ENCODE measurements around the gene REX1BD. TPM values are rescaled to one million over a fixed set of nuclear protein-coding genes. Genes with fewer than 3 reads are reported as not detected.

REX1BD gene
- total RNA-seq, 1 experiment from 2014 or later = 72.3 TPM

GRCh38 chr19:18580311-18580710 is 8.3 kb upstream of the REX1BD start:
- Histone ChIP-seq H4K20me1 (ENCODE audit: control insufficient read depth, insufficient read depth, insufficient read length) (no peaks in the 10 kb centered on the region), H3K18ac (ENCODE audit: insufficient read length, low read depth, low read length) (no peak overlapping the region), H2AFZ (ENCODE audit: low read length) (no peak overlapping the region), H3K4me2 (ENCODE audit: insufficient read depth, insufficient read length, low read length) (no peak overlapping the region), H2BK5ac (ENCODE audit: insufficient read length, low read length) (no peak overlapping the region), H2BK20ac (ENCODE audit: low read depth, low read length, poor library complexity, severe bottlenecking) (no peak overlapping the region), H3K79me1 (ENCODE audit: insufficient read depth, low read depth, low read length, poor library complexity, severe bottlenecking) (no peaks in the 10 kb centered on the region), H3K4ac (ENCODE audit: low read depth, low read length) (no peak overlapping the region), H4K91ac (ENCODE audit: insufficient read length, low read depth, low read length) (no peak overlapping the region), H3K9ac (ENCODE audit: extremely low read depth, insufficient read length, low read length) (no peak overlapping the region), H3K14ac (ENCODE audit: insufficient read depth, low read length) (no peak overlapping the region), H3K27ac (ENCODE audit: insufficient read length, low read depth, low read length) (no peak overlapping the region), H3K27me3 (ENCODE audit: insufficient read depth, low read length) (no peaks in the 10 kb centered on the region), H4K8ac (replicated peaks; ENCODE audit: insufficient read length, low read depth, low read length) (no peak overlapping the region), H3K79me2 (ENCODE audit: insufficient read depth, low read length) (no peaks in the 10 kb centered on the region), H4K5ac (ENCODE audit: insufficient read length, low read depth, low read length) (no peak overlapping the region), H3K9me3 (ENCODE audit: control insufficient read depth, low read depth, low read length) (no peaks in the 10 kb centered on the region), H2BK15ac (ENCODE audit: low read depth, low read length) (no peak overlapping the region), H2BK120ac (ENCODE audit: low read depth, low read length, poor library complexity, severe bottlenecking) (no peak overlapping the region), H3K23ac (ENCODE audit: insufficient read length, low read depth, low read length) (no peak overlapping the region), H3K23me2 (ENCODE audit: insufficient read length, low read depth, low read length, poor library complexity, severe bottlenecking) (no peaks in the 10 kb centered on the region), H3K56ac (ENCODE audit: insufficient read length, low read depth, low read length) (no peak overlapping the region), H3T11ph (ENCODE audit: low read length) (no peak overlapping the region), H2AK5ac (ENCODE audit: insufficient read length, low read length) (no peak overlapping the region), H2BK12ac (ENCODE audit: insufficient read length, low read depth, low read length) (no peak overlapping the region), H3K4me1 (ENCODE audit: insufficient read depth, low read length) (no peaks in the 10 kb centered on the region; the same call in 1 of the 2 replicates)
- no CpG with 5 or more reads among the region's 7 CpGs for WGBS (ENCODE audit: extremely low coverage, insufficient read length, low lambda C conversion rate)
- H3K27me3 Mint-ChIP-seq (ENCODE audit: low read depth) = peaks cover 8% of the 10 kb centered on the region
- no peak for TF ChIP-seq CTCF (conservative IDR thresholded peaks at IDR 0.05)
- no peak overlapping the region for H3K4me3 Mint-ChIP-seq
- no peak overlapping the region for H3K27ac Mint-ChIP-seq
- H3K9me3 Mint-ChIP-seq = no peaks in the 10 kb centered on the region
- DNase-seq = no peak
- no peaks in the 10 kb centered on the region for H3K4me1 Mint-ChIP-seq
- H3K36me3 Mint-ChIP-seq (ENCODE audit: insufficient read depth in 1 of 3, low read depth in 3 of 3) = peaks cover 7 to 28% (median 9%) of the 10 kb centered on the region in 3 experiments

Data from H9 (cell line).